Endothelial cell of umbilical vein (primary cell): Measurements from ENCODE around the gene C1QC. TPM values are rescaled to one million over a fixed set of nuclear protein-coding genes. Genes with fewer than 3 reads are reported as not detected.

Source experiments
- BruUV-seq: library from RNA; stranded (reverse); fragments of 400-500 nt; replicated peaks from 2 replicates; lab custom pipeline; 2021; lab: Mats Ljungman, UMichigan
- CTCF ChIA-PET: fragments of 300-600, 350-600 bp; sonication (Branson Sonifier 250); formaldehyde crosslinking; loops from one replicate; lab custom pipeline; 2021; ENCODE audit warnings: antibody characterized with exemption, inconsistent platforms; lab: Charles Lee
- POLR2A ChIA-PET: fragments of 300-600, 350-600 bp; sonication (Branson Sonifier 250); formaldehyde crosslinking; loops from one replicate; lab custom pipeline; 2021; ENCODE audit warnings: antibody characterized with exemption, inconsistent platforms; lab: Charles Lee
- DNase-seq: peaks from one replicate; pipeline ENCODE4 v3.0.0-alpha.2; 2011; ENCODE audit warnings: low read depth, low spot score
- FAIRE-seq: peaks from 2 replicates; lab custom pipeline; 2011; peaks lifted over from hg19 to GRCh38; lab: Jason Lieb, UNC
- H2AFZ ChIP-seq: 2 replicates; pipeline ENCODE4 v1.6.0; 2012; ENCODE audit warnings: low read depth, low read length, control low read depth, inconsistent platforms
- H3K27ac ChIP-seq: 2 replicates; pipeline ENCODE4 v1.5.1; 2011; ENCODE audit warnings: low read depth, mild to moderate bottlenecking, control low read depth, low read length, moderate library complexity; ENCODE audit not compliant: insufficient read depth
- H3K27me3 ChIP-seq, 2 experiments: 2 replicates each; pipeline versions ENCODE4 v1.6.0 to v1.6.1; 2011; ENCODE audit warnings: low read length in 2 of 2, mixed read lengths in 1 of 2; ENCODE audit not compliant: control insufficient read depth in 2 of 2, insufficient read depth in 2 of 2
- H3K36me3 ChIP-seq, 2 experiments: 2 replicates in 1 of 2; 3 replicates in 1 of 2; pipeline ENCODE4 v1.5.1; 2011; ENCODE audit warnings: low read length in 2 of 2, mild to moderate bottlenecking in 1 of 2, moderate library complexity in 1 of 2; ENCODE audit not compliant: control insufficient read depth in 2 of 2, insufficient read depth in 2 of 2; ENCODE audit errors: extremely low read depth in 1 of 2
- H3K4me1 ChIP-seq: 3 replicates; pipeline ENCODE4 v1.5.1; 2011; ENCODE audit warnings: mild to moderate bottlenecking, low read length; ENCODE audit not compliant: control insufficient read depth, insufficient read depth; ENCODE audit errors: extremely low read depth
- H3K4me2 ChIP-seq: 2 replicates; pipeline ENCODE4 v1.6.1; 2011; ENCODE audit warnings: low read length, control low read depth, mixed read lengths; ENCODE audit not compliant: insufficient read depth
- H3K4me3 ChIP-seq, 3 experiments: fragments of 200-600 bp in 1 of 3; sonication (generic), shearing (Covaris generic) in 1 of 3; replicated peaks in 1 of 3; 2 replicates each; pipeline ENCODE4 v1.5.1; 2011 to 2016; ENCODE audit warnings: control low read depth in 3 of 3, low read length in 3 of 3, mild to moderate bottlenecking in 2 of 3, inconsistent platforms in 1 of 3, low read depth in 1 of 3, moderate library complexity in 1 of 3; ENCODE audit not compliant: insufficient read depth in 1 of 3
- H3K79me2 ChIP-seq: 2 replicates; pipeline ENCODE4 v1.6.0; 2012; ENCODE audit warnings: low read length, inconsistent platforms; ENCODE audit not compliant: control insufficient read depth, insufficient read depth
- H3K9ac ChIP-seq: replicated peaks from 2 replicates; pipeline ENCODE3; 2011; ENCODE audit warnings: low read length, control low read depth; ENCODE audit not compliant: insufficient read depth; ENCODE audit errors: extremely low read depth
- H3K9me1 ChIP-seq: replicated peaks from 3 replicates; pipeline ENCODE4 v1.6.0; 2011; ENCODE audit warnings: mild to moderate bottlenecking, low read length; ENCODE audit not compliant: control insufficient read depth, insufficient read depth; ENCODE audit errors: extremely low read depth
- H3K9me3 ChIP-seq: replicated peaks from 2 replicates; pipeline ENCODE4 v1.5.1; 2012; ENCODE audit warnings: low read length, inconsistent platforms; ENCODE audit not compliant: control insufficient read depth, insufficient read depth
- H4K20me1 ChIP-seq: replicated peaks from 2 replicates; pipeline ENCODE3; 2011; ENCODE audit warnings: mild to moderate bottlenecking, low read length; ENCODE audit not compliant: control insufficient read depth, insufficient read depth; ENCODE audit errors: extremely low read depth
- CTCF ChIP-seq, 2 donors: IDR thresholded peaks; 1 replicate in 1 of 2; 2 replicates in 1 of 2; pipeline ENCODE4 v1.5.1; 2011; ENCODE audit warnings: low read length in 2 of 2, mild to moderate bottlenecking in 2 of 2, moderate library complexity in 2 of 2, control low read depth in 1 of 2, inconsistent platforms in 1 of 2, low read depth in 1 of 2; ENCODE audit not compliant: insufficient read depth in 1 of 2; ENCODE audit errors: extremely low read depth in 1 of 2
- EZH2 ChIP-seq: IDR thresholded peaks from 2 replicates; pipeline ENCODE4 v1.6.1; 2012; ENCODE audit warnings: borderline replicate concordance, low read depth, mild to moderate bottlenecking, moderate library complexity, low read length, inconsistent platforms; ENCODE audit not compliant: severe bottlenecking
- FOS ChIP-seq: IDR thresholded peaks from 2 replicates; pipeline ENCODE4 v1.6.1; 2011; ENCODE audit warnings: mild to moderate bottlenecking, low read length, moderate library complexity, borderline replicate concordance; ENCODE audit not compliant: insufficient read depth
- GATA2 ChIP-seq: IDR thresholded peaks from 2 replicates; pipeline ENCODE4 v1.7.0; 2011; ENCODE audit warnings: low read depth, mild to moderate bottlenecking, moderate library complexity, mixed read lengths, low read length; ENCODE audit not compliant: insufficient read length, insufficient read depth
- JUN ChIP-seq: IDR thresholded peaks from 2 replicates; pipeline ENCODE4 v1.6.1; 2011; ENCODE audit warnings: borderline replicate concordance, low read depth; ENCODE audit not compliant: insufficient read length, insufficient read depth
- MAX ChIP-seq: IDR thresholded peaks from 2 replicates; pipeline ENCODE4 v1.6.1; 2011; ENCODE audit not compliant: insufficient read depth, insufficient read length
- MYC ChIP-seq: IDR thresholded peaks from one replicate; pipeline ENCODE4 v1.6.1; 2011; ENCODE audit warnings: mild to moderate bottlenecking, low read depth, low read length
- POLR2A ChIP-seq: IDR thresholded peaks from 2 replicates; pipeline ENCODE4 v1.6.1; 2012; ENCODE audit warnings: low read depth, mild to moderate bottlenecking, control low read depth, low read length
- POLR2AphosphoS5 ChIP-seq: IDR thresholded peaks from 2 replicates; pipeline ENCODE4 v1.6.1; 2012; ENCODE audit warnings: low read depth, mild to moderate bottlenecking, control low read depth, low read length, moderate library complexity; ENCODE audit not compliant: insufficient read depth
- dilution Hi-C: fragments of 300-500 bp; cut with MboI; formaldehyde crosslinking; loops from one replicate; pipeline ENCODE4 v1.15.0; 2019; ENCODE audit warnings: low sequenced_read_pairs; ENCODE audit not compliant: extremely low pct_ligation_motif_present
- intact Hi-C: fragments of 100-400 bp; cut with micrococcal nuclease; formaldehyde crosslinking; loops from one replicate; pipeline ENCODE4 v1.10.0; 2022
- polyA plus RNA-seq, 4 experiments: library from polyadenylated mRNA; depleted of rRNA in 3 of 4; stranded (reverse) in 3 of 4; unstranded in 1 of 4; fragments of >200 nt; gene quantifications; 2 replicates each; pipeline versions ENCODE4 v1.2.1 to v1.2.3, GENCODE V29; 2011 to 2012; ENCODE audit warnings: missing spikeins in 1 of 4
- total RNA-seq: library from RNA; stranded (reverse); gene quantifications from 2 replicates; pipeline ENCODE4 v1.2.3, GENCODE V29; 2021

C1QC gene
- total and polyA plus RNA-seq, 2 donors (not counting 3 experiments of a cell fraction or from before 2014, with no cell fraction given) = not detected

GRCh38 chr1:22598736-22599135 is 44.7 kb upstream of the C1QC start:
- FAIRE-seq (no peak), DNase-seq (no peak)
- H3K27me3 ChIP-seq = peaks cover 0 to 2% of the 10 kb centered on the region in 2 experiments
- TF ChIP-seq CTCF (IDR thresholded peaks at IDR 0.05; ENCODE audit: extremely low read depth in 1 of 2, insufficient read depth in 1 of 2, low read depth in 1 of 2, low read length in 2 of 2) = no peak
- no peak for TF ChIP-seq FOS
- no peak for TF ChIP-seq MYC
- TF ChIP-seq JUN = no peak
- no peak for TF ChIP-seq POLR2AphosphoS5
- TF ChIP-seq POLR2A = no peak
- TF ChIP-seq MAX = no peak
- TF ChIP-seq EZH2 = no peak
- TF ChIP-seq GATA2 = no peak
- no peak overlapping the region for H3K4me3 ChIP-seq
- intact Hi-C loops (no loop called here), dilution Hi-C loops (no loop called here)
- H3K9ac ChIP-seq = no peak overlapping the region
- H3K4me1 ChIP-seq = no peaks in the 10 kb centered on the region
- no peaks in the 10 kb centered on the region for H4K20me1 ChIP-seq
- no peaks in the 10 kb centered on the region for H3K36me3 ChIP-seq
- no peak overlapping the region for H3K27ac ChIP-seq
- no peak overlapping the region for H3K4me2 ChIP-seq
- no peaks in the 10 kb centered on the region for H3K9me3 ChIP-seq
- ChIA-PET CTCF (no interaction called here), POLR2A (no interaction called here)
- H3K9me1 ChIP-seq = no peaks in the 10 kb centered on the region
- no TSS peak for BruUV-seq
- H3K79me2 ChIP-seq = no peaks in the 10 kb centered on the region
- no peak overlapping the region for H2AFZ ChIP-seq
